ENCODE measurements around the gene PCYT1A. TPM values are rescaled to one million over a fixed set of nuclear protein-coding genes. Genes with fewer than 3 reads are reported as not detected.

Gene PCYT1A
- polyA plus RNA-seq, 1 donor (not counting 4 experiments of a cell fraction or from before 2014, with no cell fraction given): 108 TPM

GRCh38 chr3:196220991-196221390 lies 66.5 kb downstream of the PCYT1A start:
- dilution Hi-C loops (cut with MboI; ENCODE audit: extremely low pct_ligation_motif_present, low sequenced_read_pairs): no loop called here
- Histone ChIP-seq H3K9me1 (ENCODE audit: control insufficient read depth, extremely low read depth, insufficient read depth, low read length) (no peaks in the 10 kb centered on the region), H2AFZ (ENCODE audit: control insufficient read depth, low read length) (no peak overlapping the region), H3K27me3 (ENCODE audit: control insufficient read depth, extremely low read depth, insufficient read depth, low read length) (peaks cover 13% of the 10 kb centered on the region), H4K20me1 (ENCODE audit: control insufficient read depth, extremely low read depth, insufficient read depth, low read length) (no peaks in the 10 kb centered on the region), H3K9me3 (ENCODE audit: control insufficient read depth, low read depth, low read length) (no peaks in the 10 kb centered on the region), H3K4me3 (ENCODE audit: control insufficient read depth in 2 of 3, extremely low read depth in 1 of 3, insufficient read depth in 2 of 3, low read depth in 1 of 3, low read length in 3 of 3) (no peak overlapping the region), H3K9ac (ENCODE audit: control insufficient read depth, extremely low read depth, insufficient read depth, low read length) (no peak overlapping the region), H3K79me2 (ENCODE audit: control insufficient read depth, insufficient read depth, low read length) (no peaks in the 10 kb centered on the region), H3K4me2 (ENCODE audit: control insufficient read depth, extremely low read depth, insufficient read depth, low read depth, low read length) (no peak overlapping the region), H3K27ac (ENCODE audit: control insufficient read depth, insufficient read depth, low read length) (no peak overlapping the region), H3K4me1 (ENCODE audit: control insufficient read depth, extremely low read depth, insufficient read depth, low read length) (peaks cover 6% of the 10 kb centered on the region), H3K36me3 (ENCODE audit: control insufficient read depth in 2 of 2, extremely low read depth in 1 of 2, insufficient read depth in 2 of 2, low read length in 2 of 2) (no peaks in the 10 kb centered on the region)
- DNase-seq (ENCODE audit: low read depth, low spot score) (no peak), FAIRE-seq (no peak)
- no peak for TF ChIP-seq CTCF (optimal IDR thresholded peaks at IDR 0.05 in 1 of 3, IDR thresholded peaks at IDR 0.05 in 1 of 3, conservative IDR thresholded peaks at IDR 0.05 in 1 of 3; ENCODE audit: extremely low read depth in 1 of 3, insufficient read depth in 2 of 3, low read length in 3 of 3)
- TF ChIP-seq EZH2 (IDR thresholded peaks at IDR 0.05; ENCODE audit: low read length): no peak

- H3K79me2 ChIP-seq (ENCODE audit: control insufficient read depth, insufficient read depth, low read length): no peaks in the 10 kb centered on the region
- H3K27ac ChIP-seq (ENCODE audit: control insufficient read depth, insufficient read depth, low read length): no peak overlapping the region
- dilution Hi-C loops (cut with MboI; ENCODE audit: extremely low pct_ligation_motif_present, low sequenced_read_pairs): no loop called here
- no peaks in the 10 kb centered on the region for H4K20me1 ChIP-seq (ENCODE audit: control insufficient read depth, extremely low read depth, insufficient read depth, low read length)
- H3K36me3 ChIP-seq (ENCODE audit: control insufficient read depth in 2 of 2, extremely low read depth in 1 of 2, insufficient read depth in 2 of 2, low read length in 2 of 2): no peaks in the 10 kb centered on the region
- TF ChIP-seq CTCF (optimal IDR thresholded peaks at IDR 0.05 in 1 of 3, IDR thresholded peaks at IDR 0.05 in 1 of 3, conservative IDR thresholded peaks at IDR 0.05 in 1 of 3; ENCODE audit: extremely low read depth in 1 of 3, insufficient read depth in 2 of 3, low read length in 3 of 3) (no peak), EZH2 (IDR thresholded peaks at IDR 0.05; ENCODE audit: low read length) (no peak)
- peaks cover 6% of the 10 kb centered on the region for H3K4me1 ChIP-seq (ENCODE audit: control insufficient read depth, extremely low read depth, insufficient read depth, low read length)
- no peak overlapping the region for H3K4me2 ChIP-seq (ENCODE audit: control insufficient read depth, extremely low read depth, insufficient read depth, low read depth, low read length)
- FAIRE-seq: no peak
- peak overlapping the region; percentile 56 for H2AFZ ChIP-seq (ENCODE audit: control insufficient read depth, low read length)
- no peak overlapping the region for H3K4me3 ChIP-seq (ENCODE audit: control insufficient read depth in 2 of 3, extremely low read depth in 1 of 3, insufficient read depth in 2 of 3, low read depth in 1 of 3, low read length in 3 of 3)
- no peaks in the 10 kb centered on the region for H3K9me3 ChIP-seq (ENCODE audit: control insufficient read depth, low read depth, low read length)
- no peak overlapping the region for H3K9ac ChIP-seq (ENCODE audit: control insufficient read depth, extremely low read depth, insufficient read depth, low read length)
- peaks cover 15% of the 10 kb centered on the region for H3K27me3 ChIP-seq (ENCODE audit: control insufficient read depth, extremely low read depth, insufficient read depth, low read length)
- no peak for DNase-seq (ENCODE audit: low read depth, low spot score)
- H3K9me1 ChIP-seq (ENCODE audit: control insufficient read depth, extremely low read depth, insufficient read depth, low read length): no peaks in the 10 kb centered on the region
These were observed 66.9 kb downstream of the PCYT1A start for GRCh38 chr3:196220587-196220986.

All from keratinocyte (primary cell).